Measurements from ENCODE around the gene C1orf21. TPM values are rescaled to one million over a fixed set of nuclear protein-coding genes. Genes with fewer than 3 reads are reported as not detected.

The C1orf21 gene, protein sequence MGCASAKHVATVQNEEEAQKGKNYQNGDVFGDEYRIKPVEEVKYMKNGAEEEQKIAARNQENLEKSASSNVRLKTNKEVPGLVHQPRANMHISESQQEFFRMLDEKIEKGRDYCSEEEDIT
- total RNA-seq = 100 to 1,000 TPM in 1 of 4 donors, 10 to 100 TPM in 3; 31.6 to 121 (median 38.0) TPM

DNA sequence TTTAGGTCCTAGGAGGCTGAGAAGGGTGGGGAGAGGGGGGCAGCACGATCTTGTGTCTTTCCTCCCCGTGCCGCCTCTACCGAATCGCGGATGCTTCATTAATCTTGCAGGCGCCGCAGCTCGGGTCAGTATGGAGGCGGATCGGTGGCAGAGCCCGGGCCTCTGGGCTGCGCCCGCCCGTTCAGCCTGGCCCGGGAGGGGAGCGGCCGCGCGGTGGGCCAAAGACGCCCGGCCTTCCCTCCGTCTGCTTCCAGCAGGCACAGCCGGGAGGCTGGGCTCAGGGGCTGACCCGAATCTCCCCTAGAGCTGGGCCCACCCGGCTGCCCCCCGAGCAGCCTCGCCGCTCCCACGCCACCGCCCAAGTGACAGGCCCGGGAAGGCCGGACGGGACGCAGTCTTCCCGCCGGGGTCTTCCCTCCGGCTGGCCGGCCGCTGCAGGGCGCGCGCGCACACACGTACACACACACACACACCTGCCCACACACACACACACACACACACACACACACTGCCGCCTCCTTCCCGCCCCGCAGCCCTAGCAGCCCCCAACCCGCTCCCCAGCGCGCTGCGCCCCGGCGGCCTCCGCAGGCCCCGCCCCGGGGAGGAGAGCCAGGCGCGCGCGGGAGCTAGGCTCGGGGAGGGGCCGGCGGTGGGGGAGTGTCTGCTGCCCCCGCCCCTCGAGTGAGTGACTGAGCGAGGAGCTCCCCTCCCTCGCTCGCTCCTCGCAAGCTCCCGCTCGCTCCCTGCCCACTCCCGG is at the start of gene C1orf21:
C1orf21 (plus strand) TSS at position 718 of the 757 bp plus-strand sequence. CDS start 90,481 bp downstream, outside the sequence.
- TF ChIP-seq, protein P1, sequence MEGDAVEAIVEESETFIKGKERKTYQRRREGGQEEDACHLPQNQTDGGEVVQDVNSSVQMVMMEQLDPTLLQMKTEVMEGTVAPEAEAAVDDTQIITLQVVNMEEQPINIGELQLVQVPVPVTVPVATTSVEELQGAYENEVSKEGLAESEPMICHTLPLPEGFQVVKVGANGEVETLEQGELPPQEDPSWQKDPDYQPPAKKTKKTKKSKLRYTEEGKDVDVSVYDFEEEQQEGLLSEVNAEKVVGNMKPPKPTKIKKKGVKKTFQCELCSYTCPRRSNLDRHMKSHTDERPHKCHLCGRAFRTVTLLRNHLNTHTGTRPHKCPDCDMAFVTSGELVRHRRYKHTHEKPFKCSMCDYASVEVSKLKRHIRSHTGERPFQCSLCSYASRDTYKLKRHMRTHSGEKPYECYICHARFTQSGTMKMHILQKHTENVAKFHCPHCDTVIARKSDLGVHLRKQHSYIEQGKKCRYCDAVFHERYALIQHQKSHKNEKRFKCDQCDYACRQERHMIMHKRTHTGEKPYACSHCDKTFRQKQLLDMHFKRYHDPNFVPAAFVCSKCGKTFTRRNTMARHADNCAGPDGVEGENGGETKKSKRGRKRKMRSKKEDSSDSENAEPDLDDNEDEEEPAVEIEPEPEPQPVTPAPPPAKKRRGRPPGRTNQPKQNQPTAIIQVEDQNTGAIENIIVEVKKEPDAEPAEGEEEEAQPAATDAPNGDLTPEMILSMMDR (IDR thresholded peaks at IDR 0.05; ENCODE audit: low read depth) = no peak

DNA sequence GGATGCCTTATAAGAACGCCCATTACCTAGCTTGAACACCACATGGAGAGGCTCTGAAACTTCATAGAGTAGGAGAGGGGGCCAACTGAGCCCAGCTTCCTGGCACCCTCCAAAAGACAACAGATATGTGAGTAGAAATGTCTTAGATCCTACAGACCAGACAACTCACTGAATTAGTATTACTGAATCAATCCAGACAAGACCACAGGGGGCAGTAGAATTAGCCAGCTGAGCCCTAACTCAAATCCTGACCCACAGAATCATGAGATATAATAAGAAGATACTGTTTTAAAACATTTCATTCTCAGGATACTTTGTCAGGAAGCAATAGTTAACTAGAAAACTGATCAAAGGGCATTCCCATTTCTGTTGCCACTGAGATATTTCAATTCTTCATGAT is 45.8 kb upstream of the C1orf21 start:
- TF ChIP-seq, protein P1 (IDR thresholded peaks at IDR 0.05; ENCODE audit: low read depth) = no peak

DNA sequence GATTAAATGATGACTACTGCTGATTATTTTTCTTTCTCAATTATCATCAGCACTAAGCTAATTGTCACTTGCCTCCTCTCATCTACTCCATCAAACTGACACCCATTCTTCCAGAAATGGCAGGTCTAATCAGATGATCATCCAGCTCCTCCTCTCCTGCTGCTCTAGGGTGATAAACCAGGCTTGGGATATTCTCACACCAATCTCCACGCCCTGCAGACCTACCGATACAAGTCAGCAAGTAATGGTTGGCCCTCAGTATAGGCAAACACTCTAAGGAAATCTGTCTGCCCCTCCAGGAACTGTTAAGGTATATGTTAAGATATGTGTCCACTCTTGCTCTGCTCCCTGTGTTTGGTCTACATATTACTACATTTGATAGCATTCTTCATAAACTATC is 36.3 kb upstream of the C1orf21 start:
- TF ChIP-seq, protein P1 (IDR thresholded peaks at IDR 0.05; ENCODE audit: low read depth) = no peak

DNA sequence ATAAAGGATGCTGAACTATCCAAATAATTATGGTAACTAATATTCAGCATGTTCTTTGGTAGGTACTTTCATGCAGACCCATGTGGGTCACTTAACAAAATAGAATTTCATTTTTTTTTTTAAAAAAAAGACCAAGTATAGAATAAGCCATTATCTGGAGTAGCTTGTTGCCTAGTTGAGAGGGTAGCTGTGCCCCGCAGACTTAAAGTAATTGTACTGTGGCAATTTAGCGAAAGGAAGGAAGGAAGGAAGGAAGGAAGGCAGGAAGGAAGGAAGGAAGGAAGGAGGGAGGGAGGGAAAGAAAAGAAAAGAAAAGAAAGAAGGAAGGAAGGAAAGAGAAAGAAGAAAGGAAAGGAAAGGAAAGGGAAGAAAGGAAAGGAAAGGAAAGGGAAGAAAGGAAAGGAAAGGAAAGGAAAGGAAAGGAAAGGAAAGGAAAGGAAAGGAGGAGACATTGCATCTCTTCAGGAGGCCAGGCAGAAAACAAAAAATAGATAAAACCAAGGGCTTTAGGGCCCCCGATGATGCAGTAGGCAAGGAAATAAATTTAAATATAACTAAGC is 35.3 kb upstream of the C1orf21 start:
- TF ChIP-seq, protein P1 (IDR thresholded peaks at IDR 0.05; ENCODE audit: low read depth) = no peak

DNA sequence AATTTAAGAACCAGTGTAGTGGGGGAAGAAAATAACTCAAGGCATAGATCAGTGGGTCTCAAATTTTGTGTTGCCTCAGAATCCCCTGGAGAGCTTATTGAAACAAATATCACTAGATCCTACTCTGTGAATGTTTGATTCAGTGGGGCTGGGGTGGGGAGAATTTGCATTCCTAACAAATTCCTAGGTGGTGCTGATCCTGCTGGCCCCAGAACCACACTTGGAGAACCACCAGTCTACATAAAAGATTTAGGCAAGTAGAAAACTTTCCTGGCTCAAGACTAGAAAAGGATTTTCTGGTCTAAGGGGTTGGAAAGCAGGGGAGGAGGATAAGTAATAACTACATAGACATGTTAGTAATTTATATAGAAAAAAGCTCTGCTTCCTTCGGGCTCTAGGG is 34.1 kb upstream of the C1orf21 start:
- TF ChIP-seq, protein P1 (IDR thresholded peaks at IDR 0.05; ENCODE audit: low read depth) = no peak

DNA sequence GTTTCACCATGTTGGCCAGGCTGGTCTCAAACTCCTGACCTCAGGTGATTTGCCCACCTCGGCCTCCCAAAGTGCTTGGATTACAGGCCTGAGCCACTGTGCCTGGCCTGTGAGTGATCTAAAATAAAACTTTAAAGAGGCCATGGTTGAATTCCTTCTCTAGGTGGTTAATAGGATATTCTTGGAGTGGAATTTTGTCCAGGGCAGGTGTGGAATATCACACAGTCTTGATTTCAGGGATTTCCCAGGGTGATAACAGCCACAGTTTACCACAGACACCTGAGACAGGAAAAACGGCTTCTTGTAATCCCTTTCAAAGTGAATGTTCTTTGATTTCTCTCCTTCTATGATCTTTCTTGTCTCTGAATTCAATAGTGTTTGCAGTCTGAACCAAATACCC is 32.1 kb upstream of the C1orf21 start:
- TF ChIP-seq, protein P1 (IDR thresholded peaks at IDR 0.05; ENCODE audit: low read depth) = no peak

DNA sequence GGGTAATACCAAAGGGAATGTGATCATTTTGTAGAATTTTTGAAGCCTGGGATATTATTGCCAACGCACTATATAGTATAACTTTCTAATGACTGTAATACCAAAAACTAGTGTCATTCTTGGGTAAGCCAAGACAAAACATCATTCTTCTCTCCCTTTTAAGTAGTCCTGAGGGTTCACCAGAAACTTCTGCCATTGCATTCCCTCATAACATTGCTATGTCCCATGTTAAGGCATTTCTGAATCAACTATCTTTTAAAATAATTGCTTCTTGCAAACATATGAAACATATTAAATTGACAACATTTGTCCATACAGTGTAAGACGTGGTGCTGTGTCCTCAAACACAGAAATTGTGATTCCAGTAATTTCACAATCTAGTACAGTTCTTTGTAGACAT is 29.9 kb upstream of the C1orf21 start:
- TF ChIP-seq, protein P1 (IDR thresholded peaks at IDR 0.05; ENCODE audit: low read depth) = no peak
